ENCODE data around the gene SIX3. TPM values are rescaled to one million over a fixed set of nuclear protein-coding genes. Genes with fewer than 3 reads are reported as not detected.

The SIX3 gene
- polyA plus RNA-seq, 1 of the 3 experiments (the other 2 are of a cell fraction), result 0.58 TPM

DNA sequence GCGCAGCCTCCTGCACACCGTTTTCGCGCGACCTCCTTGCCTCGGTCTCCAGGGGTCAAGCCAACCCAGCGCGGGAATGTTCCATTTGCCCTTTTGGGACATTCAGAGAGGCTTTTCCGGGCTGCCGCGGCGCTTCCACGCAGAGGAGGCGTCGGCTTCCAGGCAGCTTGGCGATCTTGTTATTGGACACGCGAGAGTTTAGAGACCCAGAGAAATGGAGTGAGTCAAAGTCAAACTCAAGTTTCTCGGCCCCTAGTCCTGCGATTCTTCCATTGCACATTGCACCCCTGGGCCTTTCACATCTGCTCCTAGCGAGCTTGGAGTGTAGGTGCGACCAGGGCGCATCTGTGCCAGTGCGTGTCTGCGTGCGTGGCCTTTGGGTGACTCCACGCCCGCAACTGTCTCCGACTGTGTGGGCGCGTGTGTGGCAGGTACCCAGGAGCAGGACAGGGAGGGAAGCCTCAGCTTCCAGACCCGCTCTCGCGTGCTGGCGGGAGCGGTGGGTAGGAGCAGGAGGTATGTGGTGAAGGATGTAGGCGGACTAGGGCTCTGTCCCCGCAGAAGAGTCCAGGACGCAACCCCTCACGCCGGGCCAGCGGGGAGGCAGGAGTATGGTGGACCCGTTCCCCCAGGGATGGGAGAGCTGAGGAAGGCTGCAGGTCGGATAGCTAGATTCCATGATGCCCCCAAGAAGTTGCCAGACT, 13.5 kb downstream of the SIX3 start (continued):
- TF ChIP-seq, protein P1, sequence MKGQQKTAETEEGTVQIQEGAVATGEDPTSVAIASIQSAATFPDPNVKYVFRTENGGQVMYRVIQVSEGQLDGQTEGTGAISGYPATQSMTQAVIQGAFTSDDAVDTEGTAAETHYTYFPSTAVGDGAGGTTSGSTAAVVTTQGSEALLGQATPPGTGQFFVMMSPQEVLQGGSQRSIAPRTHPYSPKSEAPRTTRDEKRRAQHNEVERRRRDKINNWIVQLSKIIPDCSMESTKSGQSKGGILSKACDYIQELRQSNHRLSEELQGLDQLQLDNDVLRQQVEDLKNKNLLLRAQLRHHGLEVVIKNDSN (IDR thresholded peaks at IDR 0.05; ENCODE audit: borderline replicate concordance, low read depth), result no peak
- no peak for TF ChIP-seq MEF2A (IDR thresholded peaks at IDR 0.05; ENCODE audit: borderline replicate concordance, low read depth)
- no peak for TF ChIP-seq NRF1 (IDR thresholded peaks at IDR 0.05; ENCODE audit: low read depth, low read length)
- TF ChIP-seq ELF1 (IDR thresholded peaks at IDR 0.05), result no peak
- TF ChIP-seq NFIC (IDR thresholded peaks at IDR 0.05; ENCODE audit: borderline replicate concordance), result no peak

DNA sequence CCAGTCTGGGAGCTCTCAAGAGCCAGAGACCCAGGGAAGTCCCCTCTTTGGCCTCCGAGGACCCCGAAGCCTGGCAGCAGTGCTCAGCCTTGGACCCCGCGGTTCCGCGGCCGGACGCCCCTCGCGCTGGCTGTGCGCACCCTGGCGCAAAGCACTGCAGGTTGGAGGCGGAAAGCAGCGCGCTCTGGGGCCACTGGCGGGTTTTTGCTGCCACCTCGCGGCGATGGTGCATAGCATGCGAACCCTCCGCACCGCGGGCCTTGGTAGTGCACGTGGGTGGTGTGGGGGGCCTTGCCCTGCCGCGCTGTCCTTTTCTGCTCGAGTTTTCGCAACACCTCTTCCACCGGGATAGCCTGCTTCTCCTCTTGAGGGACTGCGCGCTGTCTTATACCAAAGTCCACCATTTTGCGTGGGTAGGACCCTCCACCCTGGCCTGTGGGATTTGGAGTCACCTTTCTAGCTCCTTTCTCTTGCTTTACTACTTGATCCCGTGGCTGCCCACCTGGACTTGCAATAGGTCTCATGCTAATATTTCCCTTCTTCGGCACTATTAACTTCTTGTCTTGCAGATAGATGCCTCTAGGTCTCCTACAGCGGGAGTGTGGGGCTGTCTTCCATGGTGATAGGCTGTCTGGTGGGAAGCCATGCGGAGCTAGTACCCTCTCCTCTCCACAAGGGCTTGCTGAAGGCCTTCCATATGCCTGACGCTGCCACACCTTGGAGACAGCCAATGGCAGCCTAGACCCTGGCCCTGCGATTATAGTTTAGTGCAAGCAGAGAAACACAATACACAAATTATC, 14.3 kb downstream of the SIX3 start:
- Histone ChIP-seq H3K27me3 (ENCODE audit: insufficient read depth) (no peaks in the 10 kb centered on the region), H3K9ac (no peak overlapping the region), H4K20me1 (ENCODE audit: insufficient read depth) (no peaks in the 10 kb centered on the region), H2AFZ (ENCODE audit: low read depth) (peak overlapping the region; percentile 72), H3K27ac (ENCODE audit: low read depth in 2 of 2, low read length in 1 of 2) (no peak overlapping the region), H3K4me3 (ENCODE audit: low read depth in 2 of 2, low read length in 1 of 2) (peak overlapping the region; percentile 38; a peak in 3 of 4 replicates), H3K9me3 (no peaks in the 10 kb centered on the region), H3F3A (replicated peaks; ENCODE audit: insufficient read depth) (no peaks in the 10 kb centered on the region), H3K4me1 (ENCODE audit: control insufficient read depth in 1 of 2, insufficient read depth in 2 of 2, low read depth in 1 of 2, low read length in 1 of 2) (peaks cover 0 to 17% of the 10 kb centered on the region in 2 experiments; a peak in 1 of 4 replicates), H3K79me2 (ENCODE audit: insufficient read depth) (no peaks in the 10 kb centered on the region), H3K4me2 (peak overlapping the region; percentile 75), H3K36me3 (replicated peaks in 1 of 2; ENCODE audit: control insufficient read depth in 1 of 2, insufficient read depth in 2 of 2, low read length in 1 of 2) (no peaks in the 10 kb centered on the region), H3K9me2 (no peaks in the 10 kb centered on the region)
- ChIA-PET POLR2A (interaction anchor here (0.6 to 1.8 kb wide), 9 partner anchors 9 to 912 kb away, joined by 3 to 12 read pairs (median 4); partner anchors contain the start of genes CAMKMT and PREPL), CTCF (interaction anchor here (0.5 to 20.5 kb wide), 129 partner anchors 9 to 1078 kb away, joined by 3 to 581 read pairs (median 4); partner anchors contain the start of genes CAMKMT, LRPPRC and PREPL)
- peak; percentile 94 for DNase-seq
- WGBS (ENCODE audit: low lambda C conversion rate), result 23% methylated on average over 26 of the region's 38 CpGs
- TF ChIP-seq TCF12 (IDR thresholded peaks at IDR 0.05), result no peak
- no peak for TF ChIP-seq RXRA (IDR thresholded peaks at IDR 0.05; ENCODE audit: borderline replicate concordance, low read depth)
- no peak for TF ChIP-seq YY1 (IDR thresholded peaks at IDR 0.05; ENCODE audit: low read depth)
- TF ChIP-seq RAD21 (IDR thresholded peaks at IDR 0.05; ENCODE audit: low read length), result peak; percentile 99
- no peak for TF ChIP-seq NFIC (IDR thresholded peaks at IDR 0.05; ENCODE audit: borderline replicate concordance)
- peak; percentile 32; the same call in 1 of the 2 replicates for TF ChIP-seq FOXJ3 (CRISPR knock-in tag; IDR thresholded peaks at IDR 0.05)
- peak; percentile 37; the same call in 1 of the 2 replicates for TF ChIP-seq NRF1 (IDR thresholded peaks at IDR 0.05; ENCODE audit: low read depth, low read length)
- no peak for TF ChIP-seq FOSL2 (IDR thresholded peaks at IDR 0.05; ENCODE audit: borderline replicate concordance, low read depth)
- TF ChIP-seq EP300 (IDR thresholded peaks at IDR 0.05; ENCODE audit: borderline replicate concordance in 1 of 2, low read depth in 1 of 2, low read length in 1 of 2), result no peak
- TF ChIP-seq, protein P2, sequence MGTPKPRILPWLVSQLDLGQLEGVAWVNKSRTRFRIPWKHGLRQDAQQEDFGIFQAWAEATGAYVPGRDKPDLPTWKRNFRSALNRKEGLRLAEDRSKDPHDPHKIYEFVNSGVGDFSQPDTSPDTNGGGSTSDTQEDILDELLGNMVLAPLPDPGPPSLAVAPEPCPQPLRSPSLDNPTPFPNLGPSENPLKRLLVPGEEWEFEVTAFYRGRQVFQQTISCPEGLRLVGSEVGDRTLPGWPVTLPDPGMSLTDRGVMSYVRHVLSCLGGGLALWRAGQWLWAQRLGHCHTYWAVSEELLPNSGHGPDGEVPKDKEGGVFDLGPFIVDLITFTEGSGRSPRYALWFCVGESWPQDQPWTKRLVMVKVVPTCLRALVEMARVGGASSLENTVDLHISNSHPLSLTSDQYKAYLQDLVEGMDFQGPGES (IDR thresholded peaks at IDR 0.05; ENCODE audit: low read depth, low read length), result 0 out of 2 replicates have a peak, but pooled peaks have one; percentile 9
- TF ChIP-seq, protein P1 (IDR thresholded peaks at IDR 0.05; ENCODE audit: borderline replicate concordance, low read depth), result no peak
- TF ChIP-seq, protein P3, sequence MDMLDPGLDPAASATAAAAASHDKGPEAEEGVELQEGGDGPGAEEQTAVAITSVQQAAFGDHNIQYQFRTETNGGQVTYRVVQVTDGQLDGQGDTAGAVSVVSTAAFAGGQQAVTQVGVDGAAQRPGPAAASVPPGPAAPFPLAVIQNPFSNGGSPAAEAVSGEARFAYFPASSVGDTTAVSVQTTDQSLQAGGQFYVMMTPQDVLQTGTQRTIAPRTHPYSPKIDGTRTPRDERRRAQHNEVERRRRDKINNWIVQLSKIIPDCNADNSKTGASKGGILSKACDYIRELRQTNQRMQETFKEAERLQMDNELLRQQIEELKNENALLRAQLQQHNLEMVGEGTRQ (IDR thresholded peaks at IDR 0.05; ENCODE audit: borderline replicate concordance, low read depth, low read length), result no peak
- TF ChIP-seq ELF1 (IDR thresholded peaks at IDR 0.05), result no peak
- no peak for TF ChIP-seq TEAD4 (IDR thresholded peaks at IDR 0.05; ENCODE audit: borderline replicate concordance, insufficient read depth)
- TF ChIP-seq SMC3 (IDR thresholded peaks at IDR 0.05; ENCODE audit: low read depth, low read length), result peak; percentile 99
- peak; percentile 28; the same call in 1 of the 2 replicates for TF ChIP-seq RCOR1 (IDR thresholded peaks at IDR 0.05; ENCODE audit: low read length)
- TF ChIP-seq, protein P4, sequence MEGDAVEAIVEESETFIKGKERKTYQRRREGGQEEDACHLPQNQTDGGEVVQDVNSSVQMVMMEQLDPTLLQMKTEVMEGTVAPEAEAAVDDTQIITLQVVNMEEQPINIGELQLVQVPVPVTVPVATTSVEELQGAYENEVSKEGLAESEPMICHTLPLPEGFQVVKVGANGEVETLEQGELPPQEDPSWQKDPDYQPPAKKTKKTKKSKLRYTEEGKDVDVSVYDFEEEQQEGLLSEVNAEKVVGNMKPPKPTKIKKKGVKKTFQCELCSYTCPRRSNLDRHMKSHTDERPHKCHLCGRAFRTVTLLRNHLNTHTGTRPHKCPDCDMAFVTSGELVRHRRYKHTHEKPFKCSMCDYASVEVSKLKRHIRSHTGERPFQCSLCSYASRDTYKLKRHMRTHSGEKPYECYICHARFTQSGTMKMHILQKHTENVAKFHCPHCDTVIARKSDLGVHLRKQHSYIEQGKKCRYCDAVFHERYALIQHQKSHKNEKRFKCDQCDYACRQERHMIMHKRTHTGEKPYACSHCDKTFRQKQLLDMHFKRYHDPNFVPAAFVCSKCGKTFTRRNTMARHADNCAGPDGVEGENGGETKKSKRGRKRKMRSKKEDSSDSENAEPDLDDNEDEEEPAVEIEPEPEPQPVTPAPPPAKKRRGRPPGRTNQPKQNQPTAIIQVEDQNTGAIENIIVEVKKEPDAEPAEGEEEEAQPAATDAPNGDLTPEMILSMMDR (IDR thresholded peaks at IDR 0.05), result peak; percentile 94
